Astrocyte (in vitro differentiated cells and primary cell): ENCODE data around the gene TMEM44. TPM values are rescaled to one million over a fixed set of nuclear protein-coding genes. Genes with fewer than 3 reads are reported as not detected.

Experiments used
- DNase-seq: peaks from one replicate; pipeline ENCODE4 v3.0.0-alpha.2; 2010; ENCODE audit warnings: low read depth
- FAIRE-seq: peaks from 2 replicates; lab custom pipeline; 2011; peaks lifted over from hg19 to GRCh38; lab: Jason Lieb, UNC
- H2AFZ ChIP-seq: 2 replicates; pipeline ENCODE4 v1.6.0; 2012; ENCODE audit warnings: low read depth, low read length, inconsistent platforms
- H3K27ac ChIP-seq: 2 replicates; pipeline ENCODE4 v1.5.1; 2011; ENCODE audit warnings: low read depth, low read length, inconsistent platforms
- H3K27me3 ChIP-seq: 2 replicates; pipeline ENCODE4 v1.6.0; 2011; ENCODE audit warnings: low read length, inconsistent platforms; ENCODE audit not compliant: insufficient read depth
- H3K36me3 ChIP-seq: 2 replicates; pipeline ENCODE4 v1.5.1; 2011; ENCODE audit warnings: low read length, inconsistent platforms; ENCODE audit not compliant: insufficient read depth
- H3K4me1 ChIP-seq: 2 replicates; pipeline ENCODE4 v1.5.1; 2011; ENCODE audit warnings: low read length, inconsistent platforms; ENCODE audit not compliant: insufficient read depth
- H3K4me2 ChIP-seq: 2 replicates; pipeline ENCODE4 v1.6.0; 2012; ENCODE audit warnings: low read length, inconsistent platforms
- H3K4me3 ChIP-seq: 2 replicates; pipeline ENCODE4 v1.5.1; 2011; ENCODE audit warnings: low read depth, mild to moderate bottlenecking, low read length, inconsistent platforms; ENCODE audit not compliant: insufficient read depth
- H3K79me2 ChIP-seq: 2 replicates; pipeline ENCODE4 v1.6.0; 2012; ENCODE audit warnings: mild to moderate bottlenecking, low read length, inconsistent platforms; ENCODE audit not compliant: insufficient read depth
- H3K9ac ChIP-seq: 2 replicates; pipeline ENCODE4 v1.6.0; 2012; ENCODE audit warnings: mild to moderate bottlenecking, low read length, inconsistent platforms
- H3K9me3 ChIP-seq: 2 replicates; pipeline ENCODE4 v1.5.1; 2012; ENCODE audit warnings: low read depth, mild to moderate bottlenecking, low read length, inconsistent platforms; ENCODE audit not compliant: insufficient read depth
- H4K20me1 ChIP-seq: 2 replicates; pipeline ENCODE4 v1.6.0; 2012; ENCODE audit warnings: low read length, inconsistent platforms; ENCODE audit not compliant: insufficient read depth
- H3K27ac Mint-ChIP-seq: one replicate; pipeline ENCODE4 v1.8.0; 2021; ENCODE audit warnings: mild to moderate bottlenecking, mixed read lengths; ENCODE audit not compliant: unreplicated experiment
- H3K27me3 Mint-ChIP-seq: one replicate; pipeline ENCODE4 v1.8.0; 2021; ENCODE audit warnings: low read depth, mixed read lengths; ENCODE audit not compliant: unreplicated experiment
- H3K36me3 Mint-ChIP-seq: one replicate; pipeline ENCODE4 v1.8.0; 2021; ENCODE audit warnings: low read depth, mixed read lengths; ENCODE audit not compliant: unreplicated experiment
- H3K4me1 Mint-ChIP-seq: one replicate; pipeline ENCODE4 v1.8.0; 2021; ENCODE audit warnings: low read depth, mixed read lengths; ENCODE audit not compliant: unreplicated experiment
- H3K4me3 Mint-ChIP-seq: one replicate; pipeline ENCODE4 v1.8.0; 2021; ENCODE audit warnings: mild to moderate bottlenecking, moderate library complexity, mixed read lengths; ENCODE audit not compliant: unreplicated experiment
- H3K9me3 Mint-ChIP-seq: one replicate; pipeline ENCODE4 v1.8.0; 2021; ENCODE audit warnings: mild to moderate bottlenecking, mixed read lengths; ENCODE audit not compliant: unreplicated experiment
- EZH2 ChIP-seq: IDR thresholded peaks from 2 replicates; pipeline ENCODE4 v1.6.1; 2012; ENCODE audit warnings: mild to moderate bottlenecking, low read length, inconsistent platforms; ENCODE audit not compliant: insufficient read depth
- total RNA-seq: library from RNA; stranded (reverse); gene quantifications from 2 replicates; pipeline ENCODE4 v1.2.1, GENCODE V29; 2021
- TF ChIP-seq, protein P1 (sequence below): IDR thresholded peaks from 2 replicates; pipeline ENCODE4 v1.5.1; 2011; ENCODE audit warnings: low read depth, mild to moderate bottlenecking, inconsistent platforms, low read length, moderate library complexity; ENCODE audit not compliant: insufficient read depth

Gene TMEM44
- total RNA-seq, 1 donor from 2014 or later = 9.8 TPM

- no peaks in the 10 kb centered on the region for H3K36me3 ChIP-seq
- peaks cover 62% of the 10 kb centered on the region for H3K4me1 ChIP-seq
- no peak for TF ChIP-seq EZH2
- TF ChIP-seq, protein P1, sequence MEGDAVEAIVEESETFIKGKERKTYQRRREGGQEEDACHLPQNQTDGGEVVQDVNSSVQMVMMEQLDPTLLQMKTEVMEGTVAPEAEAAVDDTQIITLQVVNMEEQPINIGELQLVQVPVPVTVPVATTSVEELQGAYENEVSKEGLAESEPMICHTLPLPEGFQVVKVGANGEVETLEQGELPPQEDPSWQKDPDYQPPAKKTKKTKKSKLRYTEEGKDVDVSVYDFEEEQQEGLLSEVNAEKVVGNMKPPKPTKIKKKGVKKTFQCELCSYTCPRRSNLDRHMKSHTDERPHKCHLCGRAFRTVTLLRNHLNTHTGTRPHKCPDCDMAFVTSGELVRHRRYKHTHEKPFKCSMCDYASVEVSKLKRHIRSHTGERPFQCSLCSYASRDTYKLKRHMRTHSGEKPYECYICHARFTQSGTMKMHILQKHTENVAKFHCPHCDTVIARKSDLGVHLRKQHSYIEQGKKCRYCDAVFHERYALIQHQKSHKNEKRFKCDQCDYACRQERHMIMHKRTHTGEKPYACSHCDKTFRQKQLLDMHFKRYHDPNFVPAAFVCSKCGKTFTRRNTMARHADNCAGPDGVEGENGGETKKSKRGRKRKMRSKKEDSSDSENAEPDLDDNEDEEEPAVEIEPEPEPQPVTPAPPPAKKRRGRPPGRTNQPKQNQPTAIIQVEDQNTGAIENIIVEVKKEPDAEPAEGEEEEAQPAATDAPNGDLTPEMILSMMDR = peak; percentile 26
- no peaks in the 10 kb centered on the region for H3K9me3 Mint-ChIP-seq
- peak overlapping the region; percentile 78 for H3K9ac ChIP-seq
- H3K79me2 ChIP-seq = no peaks in the 10 kb centered on the region
- H3K4me3 ChIP-seq = no peak overlapping the region
- H3K27ac ChIP-seq = peak overlapping the region; percentile 87
- H3K27ac Mint-ChIP-seq = peak overlapping the region; percentile 44
- no peaks in the 10 kb centered on the region for H3K27me3 Mint-ChIP-seq
- peak; percentile 81 for DNase-seq
- H4K20me1 ChIP-seq = no peaks in the 10 kb centered on the region
- peaks cover 47% of the 10 kb centered on the region for H3K4me1 Mint-ChIP-seq
- FAIRE-seq = no peak
- no peaks in the 10 kb centered on the region for H3K36me3 Mint-ChIP-seq
- no peak overlapping the region for H3K4me3 Mint-ChIP-seq
- H3K27me3 ChIP-seq = no peaks in the 10 kb centered on the region
- H2AFZ ChIP-seq = no peak overlapping the region
- H3K4me2 ChIP-seq = peak overlapping the region; percentile 75
- H3K9me3 ChIP-seq = no peaks in the 10 kb centered on the region
Observed at GRCh38 chr3:194574639-194575483, 58.4 kb downstream of the TMEM44 start.

- Histone ChIP-seq H3K4me2 (peak overlapping the region; percentile 53), H3K27me3 (no peaks in the 10 kb centered on the region), H3K9ac (peak overlapping the region; percentile 78), H3K79me2 (no peaks in the 10 kb centered on the region), H4K20me1 (no peaks in the 10 kb centered on the region), H3K36me3 (no peaks in the 10 kb centered on the region), H3K4me3 (no peak overlapping the region), H3K27ac (peak overlapping the region; percentile 80), H3K9me3 (no peaks in the 10 kb centered on the region), H2AFZ (no peak overlapping the region), H3K4me1 (peaks cover 56% of the 10 kb centered on the region)
- DNase-seq (peak; percentile 59), FAIRE-seq (no peak)
- no peaks in the 10 kb centered on the region for H3K9me3 Mint-ChIP-seq
- no peak for TF ChIP-seq EZH2
- TF ChIP-seq, protein P1 = peak; percentile 27
- H3K4me3 Mint-ChIP-seq = no peak overlapping the region
- peaks cover 44% of the 10 kb centered on the region for H3K4me1 Mint-ChIP-seq
- H3K27ac Mint-ChIP-seq = peak overlapping the region; percentile 68
- H3K36me3 Mint-ChIP-seq = no peaks in the 10 kb centered on the region
- H3K27me3 Mint-ChIP-seq = no peaks in the 10 kb centered on the region
Observed at GRCh38 chr3:194573680-194574437, 59.4 kb downstream of the TMEM44 start.
